WTC11 (cell line): ENCODE measurements around the gene HECTD4. TPM values are rescaled to one million over a fixed set of nuclear protein-coding genes. Genes with fewer than 3 reads are reported as not detected.
A peak's percentile ranks its signal among the peaks of the same experiment; 100 is the strongest.

Experiments used
- ATAC-seq: fragments of 200-7000 bp; cut with Tn5 transposase; 2 replicates; pipeline ENCODE4 v1.10.0; 2021; ENCODE audit warnings: mild to moderate bottlenecking, moderate library complexity
- CTCF ChIA-PET: fragments of 300-600 bp; sonication (Branson Sonifier 250); formaldehyde crosslinking; loops from one replicate; lab custom pipeline; 2021; ENCODE audit warnings: antibody characterized with exemption; lab: Charles Lee
- POLR2A ChIA-PET: fragments of 350-600 bp; sonication (Branson Sonifier 250); formaldehyde crosslinking; loops from one replicate; lab custom pipeline; 2021; ENCODE audit warnings: antibody characterized with exemption; lab: Charles Lee
- DNase-seq: peaks from one replicate; pipeline ENCODE4 v3.0.0; 2021; ENCODE audit warnings: low spot score
- H3K27ac Mint-ChIP-seq: 2 replicates; pipeline ENCODE4 v1.8.0; 2021; ENCODE audit warnings: mixed read lengths
- H3K27me3 Mint-ChIP-seq: 2 replicates; pipeline ENCODE4 v1.8.0; 2021; ENCODE audit warnings: low read depth, mild to moderate bottlenecking, moderate library complexity, mixed read lengths
- H3K36me3 Mint-ChIP-seq: 2 replicates; pipeline ENCODE4 v1.8.0; 2021; ENCODE audit warnings: mixed read lengths
- H3K4me1 Mint-ChIP-seq: 2 replicates; pipeline ENCODE4 v1.8.0; 2022; ENCODE audit warnings: mixed read lengths
- H3K4me3 Mint-ChIP-seq: 2 replicates; pipeline ENCODE4 v1.8.0; 2021; ENCODE audit warnings: mild to moderate bottlenecking, moderate library complexity, mixed read lengths
- H3K9me3 Mint-ChIP-seq: 2 replicates; pipeline ENCODE4 v1.8.0; 2021; ENCODE audit warnings: mixed read lengths
- ATF6 ChIP-seq: sonication (generic); formaldehyde crosslinking; IDR thresholded peaks from 2 replicates; pipeline ENCODE4 v1.8.1; 2023; ENCODE audit warnings: mild to moderate bottlenecking, missing genetic modification reagents
- CTCF ChIP-seq: fragments of 200-600 bp; IDR thresholded peaks from 2 replicates; pipeline ENCODE4 v1.8.0; 2022; ENCODE audit warnings: antibody characterized with exemption
- E2F1 ChIP-seq: sonication (generic); formaldehyde crosslinking; IDR thresholded peaks from 2 replicates; pipeline ENCODE4 v1.8.0; 2022; ENCODE audit warnings: mild to moderate bottlenecking, missing genetic modification reagents
- ELF4 ChIP-seq: sonication (generic); formaldehyde crosslinking; IDR thresholded peaks from 2 replicates; pipeline ENCODE4 v1.8.1; 2022; ENCODE audit warnings: low read depth, mild to moderate bottlenecking, moderate library complexity, missing genetic modification reagents
- ESRRA ChIP-seq: sonication (generic); formaldehyde crosslinking; IDR thresholded peaks from 2 replicates; pipeline ENCODE4 v1.8.1; 2022; ENCODE audit warnings: mild to moderate bottlenecking, missing genetic modification reagents, borderline replicate concordance
- ETV6 ChIP-seq: sonication (generic); formaldehyde crosslinking; IDR thresholded peaks from 2 replicates; pipeline ENCODE4 v1.8.1; 2022; ENCODE audit warnings: mild to moderate bottlenecking, missing genetic modification reagents
- FOXK1 ChIP-seq: sonication (generic); formaldehyde crosslinking; IDR thresholded peaks from 2 replicates; pipeline ENCODE4 v1.8.0; 2022; ENCODE audit warnings: mild to moderate bottlenecking, moderate library complexity, missing genetic modification reagents
- HMGA2 ChIP-seq: fragments of 250-450 bp; sonication (Bioruptor Pico); IDR thresholded peaks from 2 replicates; pipeline ENCODE4 v1.4.0; 2021; ENCODE audit warnings: mild to moderate bottlenecking, moderate library complexity
- JAZF1 ChIP-seq: fragments of 250-450 bp; sonication (Bioruptor Pico); IDR thresholded peaks from 2 replicates; pipeline ENCODE4 v1.9.0; 2021; ENCODE audit warnings: moderate library complexity, mild to moderate bottlenecking, inconsistent platforms
- NFATC4 ChIP-seq: fragments of 250-450 bp; sonication (Bioruptor Pico); IDR thresholded peaks from 2 replicates; pipeline ENCODE4 v1.9.0; 2021; ENCODE audit warnings: mild to moderate bottlenecking
- NFYB ChIP-seq: sonication (generic); formaldehyde crosslinking; conservative IDR thresholded peaks from 2 replicates; pipeline ENCODE4 v1.8.0; 2022; ENCODE audit warnings: low read depth, missing genetic modification reagents
- NR1H2 ChIP-seq: sonication (generic); formaldehyde crosslinking; IDR thresholded peaks from 2 replicates; pipeline ENCODE4 v1.9.0; 2021; ENCODE audit warnings: mild to moderate bottlenecking, moderate library complexity, missing genetic modification reagents
- PRRX2 ChIP-seq: fragments of 250-450 bp; sonication (Bioruptor Pico); IDR thresholded peaks from 2 replicates; pipeline ENCODE4 v1.8.0; 2021; ENCODE audit warnings: mild to moderate bottlenecking
- SP1 ChIP-seq: sonication (generic); formaldehyde crosslinking; conservative IDR thresholded peaks from 2 replicates; pipeline ENCODE4 v1.8.1; 2022; ENCODE audit warnings: missing genetic modification reagents
- ZBTB21 ChIP-seq: sonication (generic); formaldehyde crosslinking; IDR thresholded peaks from 2 replicates; pipeline ENCODE4 v1.8.1; 2023; ENCODE audit warnings: mild to moderate bottlenecking, missing genetic modification reagents, borderline replicate concordance
- ZNF281 ChIP-seq: sonication (generic); formaldehyde crosslinking; IDR thresholded peaks from 2 replicates; pipeline ENCODE4 v1.8.0; 2023; ENCODE audit warnings: mild to moderate bottlenecking, missing genetic modification reagents
- ZNF396 ChIP-seq: fragments of 250-450 bp; sonication (Bioruptor Pico); IDR thresholded peaks from 2 replicates; pipeline ENCODE4 v1.8.0; 2021; ENCODE audit warnings: mild to moderate bottlenecking, moderate library complexity, borderline replicate concordance
- total RNA-seq: library from RNA; stranded (reverse); gene quantifications from 3 replicates; pipeline ENCODE4 v1.2.3, GENCODE V29; 2021
- TF ChIP-seq, protein P1 (sequence below): fragments of 250-450 bp; sonication (Bioruptor Pico); IDR thresholded peaks from 2 replicates; pipeline ENCODE4 v1.9.0; 2021; ENCODE audit warnings: mild to moderate bottlenecking
- TF ChIP-seq, protein P2 (sequence below): sonication (generic); formaldehyde crosslinking; IDR thresholded peaks from 2 replicates; pipeline ENCODE4 v1.8.1; 2022; ENCODE audit warnings: mild to moderate bottlenecking, missing genetic modification reagents, moderate library complexity, borderline replicate concordance
- TF ChIP-seq, protein P3 (sequence below): sonication (generic); formaldehyde crosslinking; IDR thresholded peaks from 2 replicates; pipeline ENCODE4 v1.8.1; 2023; ENCODE audit warnings: mild to moderate bottlenecking, missing genetic modification reagents, moderate library complexity

HECTD4 gene
- total RNA-seq, 1 experiment from 2014 or later: 31.7 TPM

GRCh38 chr12:112424126-112424525, 41.9 kb upstream of the HECTD4 start (continued):
- no peak for TF ChIP-seq E2F1 (CRISPR knock-in tag)

GRCh38 chr12:112422531-112422930, 40.3 kb upstream of the HECTD4 start:
- ChIA-PET CTCF (interaction anchor here (0.6 to 1.0 kb wide), 2 partner anchors 11 to 35 kb away, joined by 3 read pairs; no protein-coding TSS in a partner anchor), POLR2A (no interaction called here)
- DNase-seq (no peak), ATAC-seq (no peak)
- no peaks in the 10 kb centered on the region for H3K9me3 Mint-ChIP-seq
- peaks cover 17% of the 10 kb centered on the region for H3K4me1 Mint-ChIP-seq
- H3K36me3 Mint-ChIP-seq: no peaks in the 10 kb centered on the region
- H3K4me3 Mint-ChIP-seq: no peak overlapping the region
- peak overlapping the region; percentile 29 for H3K27ac Mint-ChIP-seq
- H3K27me3 Mint-ChIP-seq: no peaks in the 10 kb centered on the region
- no peak for TF ChIP-seq ZBTB21 (CRISPR knock-in tag)
- no peak for TF ChIP-seq E2F1 (CRISPR knock-in tag)
- no peak for TF ChIP-seq NFATC4
- no peak for TF ChIP-seq ZNF281
- TF ChIP-seq, protein P1, sequence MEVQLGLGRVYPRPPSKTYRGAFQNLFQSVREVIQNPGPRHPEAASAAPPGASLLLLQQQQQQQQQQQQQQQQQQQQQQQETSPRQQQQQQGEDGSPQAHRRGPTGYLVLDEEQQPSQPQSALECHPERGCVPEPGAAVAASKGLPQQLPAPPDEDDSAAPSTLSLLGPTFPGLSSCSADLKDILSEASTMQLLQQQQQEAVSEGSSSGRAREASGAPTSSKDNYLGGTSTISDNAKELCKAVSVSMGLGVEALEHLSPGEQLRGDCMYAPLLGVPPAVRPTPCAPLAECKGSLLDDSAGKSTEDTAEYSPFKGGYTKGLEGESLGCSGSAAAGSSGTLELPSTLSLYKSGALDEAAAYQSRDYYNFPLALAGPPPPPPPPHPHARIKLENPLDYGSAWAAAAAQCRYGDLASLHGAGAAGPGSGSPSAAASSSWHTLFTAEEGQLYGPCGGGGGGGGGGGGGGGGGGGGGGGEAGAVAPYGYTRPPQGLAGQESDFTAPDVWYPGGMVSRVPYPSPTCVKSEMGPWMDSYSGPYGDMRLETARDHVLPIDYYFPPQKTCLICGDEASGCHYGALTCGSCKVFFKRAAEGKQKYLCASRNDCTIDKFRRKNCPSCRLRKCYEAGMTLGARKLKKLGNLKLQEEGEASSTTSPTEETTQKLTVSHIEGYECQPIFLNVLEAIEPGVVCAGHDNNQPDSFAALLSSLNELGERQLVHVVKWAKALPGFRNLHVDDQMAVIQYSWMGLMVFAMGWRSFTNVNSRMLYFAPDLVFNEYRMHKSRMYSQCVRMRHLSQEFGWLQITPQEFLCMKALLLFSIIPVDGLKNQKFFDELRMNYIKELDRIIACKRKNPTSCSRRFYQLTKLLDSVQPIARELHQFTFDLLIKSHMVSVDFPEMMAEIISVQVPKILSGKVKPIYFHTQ (CRISPR knock-in tag): no peak
- no peak for TF ChIP-seq JAZF1 (CRISPR knock-in tag)
- no peak for TF ChIP-seq NFYB
- TF ChIP-seq, protein P2, sequence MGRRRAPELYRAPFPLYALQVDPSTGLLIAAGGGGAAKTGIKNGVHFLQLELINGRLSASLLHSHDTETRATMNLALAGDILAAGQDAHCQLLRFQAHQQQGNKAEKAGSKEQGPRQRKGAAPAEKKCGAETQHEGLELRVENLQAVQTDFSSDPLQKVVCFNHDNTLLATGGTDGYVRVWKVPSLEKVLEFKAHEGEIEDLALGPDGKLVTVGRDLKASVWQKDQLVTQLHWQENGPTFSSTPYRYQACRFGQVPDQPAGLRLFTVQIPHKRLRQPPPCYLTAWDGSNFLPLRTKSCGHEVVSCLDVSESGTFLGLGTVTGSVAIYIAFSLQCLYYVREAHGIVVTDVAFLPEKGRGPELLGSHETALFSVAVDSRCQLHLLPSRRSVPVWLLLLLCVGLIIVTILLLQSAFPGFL (CRISPR knock-in tag): no peak
- TF ChIP-seq SP1 (CRISPR knock-in tag): no peak
- no peak for TF ChIP-seq PRRX2 (CRISPR knock-in tag)
- TF ChIP-seq ZNF396 (CRISPR knock-in tag): no peak
- no peak for TF ChIP-seq ESRRA (CRISPR knock-in tag)
- TF ChIP-seq ETV6 (CRISPR knock-in tag): no peak
- TF ChIP-seq, protein P3, sequence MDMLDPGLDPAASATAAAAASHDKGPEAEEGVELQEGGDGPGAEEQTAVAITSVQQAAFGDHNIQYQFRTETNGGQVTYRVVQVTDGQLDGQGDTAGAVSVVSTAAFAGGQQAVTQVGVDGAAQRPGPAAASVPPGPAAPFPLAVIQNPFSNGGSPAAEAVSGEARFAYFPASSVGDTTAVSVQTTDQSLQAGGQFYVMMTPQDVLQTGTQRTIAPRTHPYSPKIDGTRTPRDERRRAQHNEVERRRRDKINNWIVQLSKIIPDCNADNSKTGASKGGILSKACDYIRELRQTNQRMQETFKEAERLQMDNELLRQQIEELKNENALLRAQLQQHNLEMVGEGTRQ (CRISPR knock-in tag): no peak

- H3K9me3 Mint-ChIP-seq: no peaks in the 10 kb centered on the region
- POLR2A ChIA-PET: no interaction called here
- H3K4me3 Mint-ChIP-seq: no peak overlapping the region
- CTCF ChIA-PET: no interaction called here
- no peak for ATAC-seq
- no peaks in the 10 kb centered on the region for H3K36me3 Mint-ChIP-seq
- H3K27ac Mint-ChIP-seq: no peak overlapping the region
- no peaks in the 10 kb centered on the region for H3K27me3 Mint-ChIP-seq
- H3K4me1 Mint-ChIP-seq: peaks cover 17% of the 10 kb centered on the region
- no peak for DNase-seq
- TF ChIP-seq ESRRA (CRISPR knock-in tag) (no peak), ATF6 (CRISPR knock-in tag) (no peak), FOXK1 (CRISPR knock-in tag) (no peak), CTCF (no peak), HMGA2 (no peak), NR1H2 (CRISPR knock-in tag) (no peak), ELF4 (CRISPR knock-in tag) (no peak)
Measured at GRCh38 chr12:112421363-112421762, 39.1 kb upstream of the HECTD4 start.
